GM18507 (cell line): Measurements from ENCODE around the gene MRPS26.
"Not testable (repeated sequence)": the region's sequence is repeated elsewhere in the genome, so short reads cannot be mapped to it uniquely, and the experiment has no call there.

Experiments
- DNase-seq: peaks from one replicate; pipeline ENCODE4 v3.0.0; 2011; ENCODE audit warnings: low read depth; ENCODE audit not compliant: insufficient read length; ENCODE audit errors: extremely low spot score
- FAIRE-seq: peaks from 2 replicates; lab custom pipeline; 2011; peaks lifted over from hg19 to GRCh38; lab: Jason Lieb, UNC

The MRPS26 gene

GRCh38 chr20:3045816-3046676 is at the start of gene MRPS26:
Gene MRPS26 (plus strand): TSS chr20:3046052. CDS start chr20:3046069, 17 bp downstream.
- FAIRE-seq (peak; percentile 95), DNase-seq (peak; percentile 91)

GRCh38 chr20:2998728-2999127 is 47.1 kb upstream of the MRPS26 start:
- FAIRE-seq (no peak), DNase-seq (no peak)

GRCh38 chr20:3000852-3001523 is 44.9 kb upstream of the MRPS26 start:
- FAIRE-seq (peak; percentile 77), DNase-seq (no peak)

GRCh38 chr20:3003416-3003815 is 42.4 kb upstream of the MRPS26 start:
- FAIRE-seq (no peak), DNase-seq (no peak)

GRCh38 chr20:3010985-3011723 is 34.7 kb upstream of the MRPS26 start:
- FAIRE-seq = no peak
- no peak for DNase-seq

- FAIRE-seq = no peak
These were observed 34.1 kb upstream of the MRPS26 start for GRCh38 chr20:3011752-3012151.

GRCh38 chr20:3013771-3014170 is 32.1 kb upstream of the MRPS26 start:
- FAIRE-seq = no peak
- no peak for DNase-seq

More at GRCh38 chr20:3011752-3012151, 34.1 kb upstream of the MRPS26 start:
- no peak for DNase-seq

GRCh38 chr20:3014179-3014578 is 31.7 kb upstream of the MRPS26 start:
- FAIRE-seq (no peak), DNase-seq (no peak)

- FAIRE-seq (no peak), DNase-seq (no peak)
These were observed 31.2 kb upstream of the MRPS26 start for GRCh38 chr20:3014662-3015061.

- not testable (repeated sequence) for FAIRE-seq, DNase-seq
These were observed 30.6 kb upstream of the MRPS26 start for GRCh38 chr20:3015302-3015701.

- FAIRE-seq = no peak
- no peak for DNase-seq
These were observed 24.5 kb upstream of the MRPS26 start for GRCh38 chr20:3021327-3021726.

GRCh38 chr20:3021777-3022176 is 24.1 kb upstream of the MRPS26 start:
- no peak for DNase-seq
- no peak for FAIRE-seq

GRCh38 chr20:3022559-3023490 is 23.0 kb upstream of the MRPS26 start:
- not testable (repeated sequence) for FAIRE-seq, DNase-seq

GRCh38 chr20:3027987-3028386 is 17.9 kb upstream of the MRPS26 start:
- DNase-seq (no peak), FAIRE-seq (no peak)

- DNase-seq (no peak), FAIRE-seq (no peak)
These were observed 14.2 kb upstream of the MRPS26 start for GRCh38 chr20:3031524-3032147.

- no peak for FAIRE-seq
These were observed 13.2 kb upstream of the MRPS26 start for GRCh38 chr20:3032624-3033023.

GRCh38 chr20:3037654-3038053 is 8.2 kb upstream of the MRPS26 start:
- no peak for FAIRE-seq

More at GRCh38 chr20:3032624-3033023, 13.2 kb upstream of the MRPS26 start:
- no peak for DNase-seq

GRCh38 chr20:3038454-3038853 is 7.4 kb upstream of the MRPS26 start:
- no peak for FAIRE-seq
- no peak for DNase-seq

More at GRCh38 chr20:3037654-3038053, 8.2 kb upstream of the MRPS26 start:
- DNase-seq = no peak

GRCh38 chr20:3039426-3039825 is 6.4 kb upstream of the MRPS26 start:
- DNase-seq (no peak), FAIRE-seq (no peak)
